ENCODE data around the gene ZNF280A. TPM values are rescaled to one million over a fixed set of nuclear protein-coding genes. Genes with fewer than 3 reads are reported as not detected.

Gene ZNF280A
- total RNA-seq, 1 experiment from 2014 or later: 0.81 TPM

- Histone ChIP-seq H3K27me3 (ENCODE audit: insufficient read depth, low read length) (no peaks in the 10 kb centered on the region), H3K9ac (ENCODE audit: low read length) (no peak overlapping the region), H3K27ac (ENCODE audit: low read depth, low read length) (no peak overlapping the region), H3K9me3 (ENCODE audit: control insufficient read depth in 1 of 2, insufficient read depth in 1 of 2, low read depth in 1 of 2, low read length in 2 of 2) (peaks cover 1 to 3% of the 10 kb centered on the region in 2 experiments; a peak in 1 of 4 replicates), H3K79me2 (ENCODE audit: insufficient read depth, low read length) (no peaks in the 10 kb centered on the region), H2AFZ (ENCODE audit: low read depth, low read length, poor library complexity, severe bottlenecking) (no peak overlapping the region), H3K4me2 (ENCODE audit: low read length) (no peak overlapping the region), H3K36me3 (ENCODE audit: control insufficient read depth in 1 of 2, insufficient read depth in 2 of 2, low read length in 2 of 2) (no peaks in the 10 kb centered on the region; a peak in 1 of 4 replicates), H3K9me2 (ENCODE audit: insufficient read depth) (no peaks in the 10 kb centered on the region), H3K4me3 (replicated peaks in 1 of 2; ENCODE audit: low read depth in 1 of 2, low read length in 2 of 2) (no peak overlapping the region), H4K20me1 (ENCODE audit: insufficient read depth) (no peaks in the 10 kb centered on the region), H3K4me1 (ENCODE audit: control insufficient read depth in 1 of 2, insufficient read depth in 2 of 2, low read length in 2 of 2) (no peaks in the 10 kb centered on the region)
- TF ChIP-seq FOSL1 (IDR thresholded peaks at IDR 0.05; ENCODE audit: low read depth) (no peak), ATF3 (IDR thresholded peaks at IDR 0.05) (no peak), ZFX (IDR thresholded peaks at IDR 0.05) (no peak), EZH2 (IDR thresholded peaks at IDR 0.05) (no peak), CEBPB (IDR thresholded peaks at IDR 0.05; ENCODE audit: low read depth) (no peak), RAD21 (IDR thresholded peaks at IDR 0.05; ENCODE audit: low read depth) (no peak), MAX (IDR thresholded peaks at IDR 0.05) (no peak), SP1 (IDR thresholded peaks at IDR 0.05; ENCODE audit: low read depth) (no peak), CTCF (IDR thresholded peaks at IDR 0.05 in 2 of 3, conservative IDR thresholded peaks at IDR 0.05 in 1 of 3; ENCODE audit: borderline replicate concordance in 1 of 3, insufficient read depth in 1 of 3, low read depth in 2 of 3, low read length in 2 of 3) (no peak), CBX3 (IDR thresholded peaks at IDR 0.05; ENCODE audit: low read depth) (no peak), EZH2phosphoT487 (IDR thresholded peaks at IDR 0.05; ENCODE audit: borderline replicate concordance) (no peak), ZNF274 (IDR thresholded peaks at IDR 0.05; ENCODE audit: low read depth, low read length) (no peak), POLR2AphosphoS5 (IDR thresholded peaks at IDR 0.05; ENCODE audit: low read depth, low read length) (no peak), POLR2A (IDR thresholded peaks at IDR 0.05; ENCODE audit: borderline replicate concordance, extremely low read depth, insufficient read depth, insufficient read length) (no peak), SIN3A (IDR thresholded peaks at IDR 0.05; ENCODE audit: low read depth) (no peak), EGR1 (IDR thresholded peaks at IDR 0.05; ENCODE audit: low read depth) (no peak)
- TF ChIP-seq, protein P1, sequence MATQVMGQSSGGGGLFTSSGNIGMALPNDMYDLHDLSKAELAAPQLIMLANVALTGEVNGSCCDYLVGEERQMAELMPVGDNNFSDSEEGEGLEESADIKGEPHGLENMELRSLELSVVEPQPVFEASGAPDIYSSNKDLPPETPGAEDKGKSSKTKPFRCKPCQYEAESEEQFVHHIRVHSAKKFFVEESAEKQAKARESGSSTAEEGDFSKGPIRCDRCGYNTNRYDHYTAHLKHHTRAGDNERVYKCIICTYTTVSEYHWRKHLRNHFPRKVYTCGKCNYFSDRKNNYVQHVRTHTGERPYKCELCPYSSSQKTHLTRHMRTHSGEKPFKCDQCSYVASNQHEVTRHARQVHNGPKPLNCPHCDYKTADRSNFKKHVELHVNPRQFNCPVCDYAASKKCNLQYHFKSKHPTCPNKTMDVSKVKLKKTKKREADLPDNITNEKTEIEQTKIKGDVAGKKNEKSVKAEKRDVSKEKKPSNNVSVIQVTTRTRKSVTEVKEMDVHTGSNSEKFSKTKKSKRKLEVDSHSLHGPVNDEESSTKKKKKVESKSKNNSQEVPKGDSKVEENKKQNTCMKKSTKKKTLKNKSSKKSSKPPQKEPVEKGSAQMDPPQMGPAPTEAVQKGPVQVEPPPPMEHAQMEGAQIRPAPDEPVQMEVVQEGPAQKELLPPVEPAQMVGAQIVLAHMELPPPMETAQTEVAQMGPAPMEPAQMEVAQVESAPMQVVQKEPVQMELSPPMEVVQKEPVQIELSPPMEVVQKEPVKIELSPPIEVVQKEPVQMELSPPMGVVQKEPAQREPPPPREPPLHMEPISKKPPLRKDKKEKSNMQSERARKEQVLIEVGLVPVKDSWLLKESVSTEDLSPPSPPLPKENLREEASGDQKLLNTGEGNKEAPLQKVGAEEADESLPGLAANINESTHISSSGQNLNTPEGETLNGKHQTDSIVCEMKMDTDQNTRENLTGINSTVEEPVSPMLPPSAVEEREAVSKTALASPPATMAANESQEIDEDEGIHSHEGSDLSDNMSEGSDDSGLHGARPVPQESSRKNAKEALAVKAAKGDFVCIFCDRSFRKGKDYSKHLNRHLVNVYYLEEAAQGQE (IDR thresholded peaks at IDR 0.05; ENCODE audit: low read depth): no peak
- RAD21 ChIA-PET (ENCODE audit: low non-redundant PET in 1 of 2, low total read pairs in 2 of 2, uncharacterized antibody in 2 of 2, unreplicated experiment in 2 of 2): interaction anchor here in 1 of 2 experiments (0.8 kb wide), 1 partner anchor 251 kb away, joined by 3 read pairs; no protein-coding TSS in a partner anchor
- DNase-seq (ENCODE audit: low read depth, low spot score) (no peak), ATAC-seq (no peak)
- CTCF ChIA-PET: interaction anchor here (0.6 to 2.8 kb wide), 27 partner anchors 10 to 492 kb away, joined by 3 to 20 read pairs (median 4); no protein-coding TSS in a partner anchor
- BruUV-seq (replicated peaks): no TSS peak
- POLR2A ChIA-PET: no interaction called here
- intact Hi-C loops (cut with micrococcal nuclease): loop anchor here (1.0 to 10.0 kb wide), 4 partner anchors 120 to 492 kb away; no protein-coding TSS in a partner anchor
Measured at GRCh38 chr22:22464541-22465054, 55.5 kb downstream of the ZNF280A start.
